Activated naive CD4-positive, alpha-beta T cell treated with Interleukin-2 at 50 U/mL for 16 hours (primary cell): ENCODE measurements around the gene DAW1.
"Not testable (repeated sequence)": the region's sequence is repeated elsewhere in the genome, so short reads cannot be mapped to it uniquely, and the experiment has no call there.

Experiments
- DNase-seq: peaks from one replicate; pipeline ENCODE4 v3.0.0-alpha.2; 2020

The DAW1 gene

GRCh38 chr2:227871375-227871791 is at the start of gene DAW1:
DAW1 (plus strand) TSS chr2:227871631; CDS start chr2:227871690, 59 bp downstream.
- peak; percentile 56 for DNase-seq

GRCh38 chr2:227822416-227823003 is 48.9 kb upstream of the DAW1 start:
- no peak for DNase-seq

GRCh38 chr2:227823922-227824321 is 47.5 kb upstream of the DAW1 start:
- DNase-seq: no peak

- DNase-seq: no peak
Observed at GRCh38 chr2:227824711-227825110, 46.7 kb upstream of the DAW1 start.

- peak; percentile 34 for DNase-seq
Observed at GRCh38 chr2:227826019-227826521, 45.4 kb upstream of the DAW1 start.

- no peak for DNase-seq
Observed at GRCh38 chr2:227826563-227826962, 44.9 kb upstream of the DAW1 start.

GRCh38 chr2:227827143-227827542 is 44.3 kb upstream of the DAW1 start:
- DNase-seq: no peak

GRCh38 chr2:227828477-227828912 is 42.9 kb upstream of the DAW1 start:
- no peak for DNase-seq

GRCh38 chr2:227829337-227829736 is 42.1 kb upstream of the DAW1 start:
- DNase-seq: no peak

GRCh38 chr2:227834423-227834822 is 37.0 kb upstream of the DAW1 start:
- no peak for DNase-seq

- DNase-seq: no peak
Observed at GRCh38 chr2:227834916-227835650, 36.3 kb upstream of the DAW1 start.

GRCh38 chr2:227839339-227840129 is 31.9 kb upstream of the DAW1 start:
- DNase-seq: not testable (repeated sequence)

GRCh38 chr2:227846831-227847230 is 24.6 kb upstream of the DAW1 start:
- DNase-seq: no peak

- DNase-seq: no peak
Observed at GRCh38 chr2:227848146-227848545, 23.3 kb upstream of the DAW1 start.

GRCh38 chr2:227848586-227848985 is 22.8 kb upstream of the DAW1 start:
- no peak for DNase-seq

GRCh38 chr2:227849906-227850305 is 21.5 kb upstream of the DAW1 start:
- no peak for DNase-seq

- DNase-seq: no peak
Observed at GRCh38 chr2:227853204-227853629, 18.2 kb upstream of the DAW1 start.

- no peak for DNase-seq
Observed at GRCh38 chr2:227853765-227854271, 17.6 kb upstream of the DAW1 start.

GRCh38 chr2:227855440-227855839 is 16.0 kb upstream of the DAW1 start:
- no peak for DNase-seq

- DNase-seq: no peak
Observed at GRCh38 chr2:227856697-227857096, 14.7 kb upstream of the DAW1 start.

- no peak for DNase-seq
Observed at GRCh38 chr2:227860221-227860641, 11.2 kb upstream of the DAW1 start.

- DNase-seq: no peak
Observed at GRCh38 chr2:227861011-227861410, 10.4 kb upstream of the DAW1 start.

- DNase-seq: no peak
Observed at GRCh38 chr2:227862227-227862740, 9.1 kb upstream of the DAW1 start.
